Uterus (tissue), 2 donors: ENCODE measurements around the gene FAM234A.

Source experiments
- CTCF ChIP-seq, 4 experiments: fragments of 200-600 bp in 2 of 4; fragments of 450-650 bp in 2 of 4; sonication (generic) in 2 of 4; IDR thresholded peaks; one replicate each; pipeline ENCODE4 v1.5.1; 2016 to 2019; ENCODE audit warnings: antibody characterized with exemption in 4 of 4, mild to moderate bottlenecking in 2 of 4, moderate library complexity in 1 of 4
- POLR2A ChIP-seq, 2 donors: fragments of 450-650 bp; IDR thresholded peaks; one replicate each; pipeline ENCODE4 v1.6.1; 2016; ENCODE audit warnings: antibody characterized with exemption in 2 of 2, mild to moderate bottlenecking in 1 of 2, moderate library complexity in 1 of 2

GRCh38 chr16:194516-194915 is 40.1 kb upstream of the FAM234A start:
- TF ChIP-seq CTCF (IDR thresholded peaks at IDR 0.05) (no peak), POLR2A (IDR thresholded peaks at IDR 0.05) (no peak)
